SKM-1 treated with dmso at 0.1 percent for 144 hours (cell line): Measurements from ENCODE around the gene ADAMTSL5.
"Not testable (repeated sequence)": the region's sequence is repeated elsewhere in the genome, so short reads cannot be mapped to it uniquely, and the experiment has no call there.

ENCODE experiments used
- DNase-seq: peaks from one replicate; lab custom pipeline; 2025; ENCODE audit not compliant: unreplicated experiment; lab: John Stamatoyannopoulos, UW

The ADAMTSL5 gene

DNA sequence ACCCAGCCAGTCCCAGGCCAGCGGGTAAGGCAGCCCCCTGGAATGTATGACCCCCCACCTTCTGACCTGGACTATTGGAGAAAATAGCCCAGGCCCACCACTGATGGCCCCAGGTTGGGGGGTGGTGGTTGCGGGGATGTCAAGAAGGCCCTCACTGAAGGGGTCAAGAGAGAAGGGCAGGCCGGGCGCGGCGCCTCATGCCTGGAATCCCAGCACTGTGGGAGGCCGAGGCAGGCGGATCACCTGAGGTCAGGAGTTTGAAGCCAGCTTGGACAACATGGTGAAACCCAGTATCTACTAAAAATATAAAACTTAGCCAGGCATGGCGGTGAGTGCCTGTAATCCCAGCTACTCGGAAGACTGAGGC is 1.5 kb upstream of the ADAMTSL5 start:
- DNase-seq: no peak

DNA sequence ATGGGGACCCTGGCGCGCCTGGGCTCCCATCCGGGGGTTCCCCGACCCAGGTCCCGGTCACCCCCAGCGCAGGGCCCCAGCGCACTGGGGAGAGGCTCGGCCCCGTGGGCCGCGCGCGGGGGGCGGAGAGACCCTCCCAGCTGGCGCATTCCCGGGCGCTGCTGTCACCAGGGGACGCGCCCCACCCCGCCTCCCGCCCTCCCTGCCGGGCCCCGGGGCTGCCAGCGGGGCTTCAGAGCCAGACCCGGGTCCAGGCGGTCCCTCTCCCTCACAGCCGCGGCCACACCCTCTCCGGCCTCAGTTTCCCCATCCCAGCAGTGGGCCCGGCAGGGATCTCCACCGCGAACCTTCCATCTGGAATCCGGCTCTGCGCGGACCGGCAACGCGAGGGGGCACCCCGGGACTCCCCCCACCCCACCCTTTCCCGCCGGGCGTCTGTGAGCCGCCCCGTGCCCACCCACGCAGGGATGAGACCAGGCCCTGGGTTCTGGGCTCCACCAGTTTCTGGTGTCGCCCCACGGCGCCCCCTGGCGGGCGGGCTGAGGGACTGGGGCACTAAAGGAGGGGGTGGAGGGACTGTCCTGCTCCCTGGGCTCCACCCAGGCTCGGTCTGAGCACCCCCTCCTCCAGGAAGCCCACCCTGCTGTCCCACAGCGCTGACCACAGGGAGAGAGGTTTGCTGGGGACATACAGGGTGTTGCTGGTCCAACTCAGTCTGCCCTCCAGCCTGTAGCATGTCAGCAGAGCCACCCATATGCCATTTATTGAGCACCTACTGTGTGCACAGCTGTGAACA is 878 bp upstream of the ADAMTSL5 start:
- peak; percentile 30 for DNase-seq

DNA sequence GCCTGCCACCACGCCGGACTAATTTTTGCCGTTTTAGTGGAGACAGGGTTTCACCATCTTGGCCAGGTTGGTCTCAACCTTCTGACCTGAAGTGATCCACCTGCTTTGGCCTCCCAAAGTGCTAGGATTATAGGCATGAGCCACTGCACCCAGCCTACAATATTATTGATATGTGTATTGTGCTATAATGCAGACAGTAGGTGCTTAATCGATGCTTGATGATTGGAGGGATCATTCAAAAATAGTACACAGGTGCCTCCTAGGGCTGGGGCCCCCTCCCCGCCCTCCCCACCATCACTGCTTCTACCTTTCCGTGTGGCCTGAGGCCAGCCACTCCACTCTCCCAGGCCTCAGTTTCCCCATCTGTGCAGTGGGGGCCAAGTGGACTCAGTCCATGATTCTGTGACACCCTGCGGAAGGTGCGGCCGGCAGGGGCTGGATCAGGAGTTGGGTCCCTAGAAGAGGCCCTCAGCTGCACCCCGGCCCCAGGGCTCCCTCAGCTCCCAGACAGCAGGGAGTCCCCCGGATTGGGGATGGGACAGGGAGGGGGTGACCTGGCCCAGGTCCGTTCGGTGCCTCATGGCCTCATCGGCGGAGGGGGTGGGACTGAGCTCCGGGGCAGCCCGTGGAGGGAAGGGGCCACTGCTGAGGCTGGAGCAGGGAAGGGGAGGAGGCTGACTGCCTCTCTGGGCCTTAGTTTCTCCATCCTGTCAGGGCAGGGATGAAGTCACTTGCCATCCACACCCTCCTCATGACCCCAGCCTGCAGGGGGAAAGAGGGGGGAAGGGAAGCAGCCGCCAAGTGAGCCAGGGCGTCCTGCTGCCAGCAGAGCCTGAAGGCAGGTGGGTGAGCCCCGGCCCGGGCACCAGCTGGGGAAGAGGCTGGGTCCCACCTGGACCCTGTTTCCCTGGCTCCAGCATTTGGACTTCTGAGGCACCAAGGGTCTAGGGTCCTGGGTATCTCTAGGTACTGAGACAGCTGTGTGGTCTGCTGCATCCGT is 1.2 kb downstream of the ADAMTSL5 start:
- DNase-seq: no peak

DNA sequence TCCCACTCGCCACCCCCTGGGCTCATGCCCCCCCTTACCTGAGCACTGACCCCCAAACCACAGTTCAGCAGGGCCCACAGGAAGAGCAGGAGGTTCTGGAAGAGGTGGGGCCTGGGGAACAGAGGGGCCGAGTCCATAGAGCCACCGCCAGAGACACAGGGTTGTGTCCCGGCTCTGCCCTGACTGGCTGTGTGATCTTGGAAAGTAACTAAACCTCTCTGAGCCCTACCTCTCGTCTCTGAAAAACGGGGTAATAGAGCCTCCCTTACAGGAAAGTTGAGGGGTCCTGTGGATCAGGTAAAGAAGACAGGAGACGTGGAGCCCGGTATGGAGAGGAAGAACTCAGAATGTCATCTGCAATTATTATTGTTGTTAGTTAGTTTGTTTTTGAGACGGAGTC is 2.0 kb downstream of the ADAMTSL5 start:
- DNase-seq: no peak

DNA sequence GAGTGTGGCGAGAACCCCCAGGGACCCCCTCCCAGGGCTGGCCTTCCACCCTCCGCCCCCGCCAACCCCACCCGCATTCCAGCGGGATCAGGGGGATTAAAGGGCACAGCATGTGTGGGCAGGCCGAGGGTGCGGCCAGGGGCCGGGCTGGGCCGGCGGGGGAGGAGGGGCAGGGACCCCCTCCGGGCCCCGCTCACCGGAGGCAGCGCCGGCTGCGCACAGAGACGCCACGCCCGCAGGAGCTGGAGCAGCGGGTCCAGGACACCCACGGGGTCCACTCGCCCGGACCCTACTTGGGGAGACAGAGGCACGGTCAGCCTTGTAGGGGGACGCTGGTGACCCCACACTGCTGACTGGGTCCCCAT is 2.4 kb downstream of the ADAMTSL5 start:
- DNase-seq: no peak

DNA sequence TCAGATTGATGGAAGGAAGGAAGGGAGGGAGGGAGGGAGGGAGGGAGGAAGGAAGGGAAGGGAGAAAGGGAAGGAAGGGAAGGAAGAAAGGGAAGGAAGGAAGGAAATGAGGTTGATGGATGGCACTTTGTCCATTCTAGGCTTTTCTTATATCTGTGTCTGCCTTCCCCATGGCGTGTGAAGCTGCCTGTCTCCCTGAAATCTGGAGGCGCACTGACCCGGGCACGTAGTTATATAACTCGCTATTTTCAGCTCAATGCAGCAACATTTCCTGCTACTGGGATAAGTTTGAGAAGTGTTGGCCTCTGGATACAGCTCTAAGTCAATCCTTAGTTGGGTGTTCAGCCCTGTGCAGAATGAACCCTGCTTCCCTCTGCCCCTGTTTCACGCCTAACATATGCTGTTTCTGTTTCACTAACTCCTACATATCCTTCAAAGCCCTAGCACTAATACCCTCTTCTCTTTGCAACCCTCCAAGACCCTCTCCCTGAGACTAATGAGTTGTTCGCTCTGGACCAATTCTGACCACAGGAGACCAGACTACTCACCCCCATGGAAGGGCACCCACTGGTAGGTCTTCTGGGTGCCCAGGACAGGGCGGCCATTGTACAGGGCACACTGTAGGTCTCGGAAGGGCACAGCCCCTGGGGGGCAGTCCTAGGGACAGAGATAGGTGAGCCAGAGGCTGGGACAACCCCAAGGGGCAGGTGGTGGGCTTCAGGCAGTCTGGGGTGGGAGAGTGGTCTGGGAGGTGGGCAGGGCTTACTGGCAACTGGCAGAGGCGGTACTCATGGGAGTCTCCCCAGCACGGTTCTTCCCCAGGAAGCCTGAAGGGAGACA is 3.0 kb downstream of the ADAMTSL5 start:
- DNase-seq: no peak

DNA sequence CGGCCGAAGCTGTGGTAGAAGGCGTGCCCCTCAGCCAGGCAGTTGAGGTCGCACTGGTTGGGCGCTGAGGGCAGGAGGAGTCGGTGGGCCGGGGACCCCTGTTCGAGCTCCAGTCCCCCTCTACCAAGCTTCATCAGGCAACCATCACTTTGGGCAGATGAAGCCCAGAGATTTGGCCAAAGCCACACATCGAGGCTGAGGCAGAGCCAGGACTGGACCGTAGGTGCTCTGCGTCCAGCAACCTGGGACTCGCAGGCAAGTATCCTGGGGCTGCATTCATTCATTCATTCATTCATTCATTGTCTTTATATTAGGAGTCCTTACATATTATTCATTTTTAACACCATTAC is 4.3 kb downstream of the ADAMTSL5 start:
- no peak for DNase-seq

DNA sequence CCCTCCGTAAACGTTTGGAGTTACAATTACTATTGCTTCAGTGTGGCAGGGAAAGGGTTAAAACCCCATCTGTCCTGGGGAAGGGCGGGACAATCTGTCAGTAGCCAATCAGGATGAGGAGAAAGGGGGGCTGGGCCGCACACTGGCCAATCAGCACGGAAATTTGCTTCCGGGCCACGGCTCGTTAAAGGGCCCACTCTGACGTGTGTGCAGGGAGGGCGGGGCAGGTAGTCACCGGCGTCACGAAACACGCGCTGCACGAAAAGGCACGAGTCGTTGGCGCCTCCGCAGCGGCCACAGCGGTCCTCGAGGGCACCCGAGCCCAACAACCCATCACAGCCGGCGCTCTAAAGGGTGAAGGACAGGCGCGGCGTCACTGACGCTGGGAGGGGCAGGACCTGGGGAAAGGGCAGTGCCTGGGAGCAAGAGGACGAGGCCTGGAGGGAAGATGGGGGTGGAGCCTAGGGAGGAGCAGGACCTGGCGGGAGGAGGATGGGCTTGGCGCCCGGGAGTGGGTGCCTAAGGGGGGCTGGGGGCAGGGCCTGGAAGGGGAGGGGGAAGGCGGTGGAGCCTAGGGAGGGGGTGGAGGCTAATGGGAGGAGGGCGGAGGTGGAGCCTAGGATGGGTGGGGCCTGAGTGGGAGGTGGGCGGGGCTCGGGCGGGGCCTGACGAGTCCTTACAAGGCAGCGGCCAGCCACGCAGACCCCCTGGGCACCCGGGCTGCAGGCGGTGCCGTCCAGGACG is 4.9 kb downstream of the ADAMTSL5 start:
- DNase-seq: peak; percentile 90

DNA sequence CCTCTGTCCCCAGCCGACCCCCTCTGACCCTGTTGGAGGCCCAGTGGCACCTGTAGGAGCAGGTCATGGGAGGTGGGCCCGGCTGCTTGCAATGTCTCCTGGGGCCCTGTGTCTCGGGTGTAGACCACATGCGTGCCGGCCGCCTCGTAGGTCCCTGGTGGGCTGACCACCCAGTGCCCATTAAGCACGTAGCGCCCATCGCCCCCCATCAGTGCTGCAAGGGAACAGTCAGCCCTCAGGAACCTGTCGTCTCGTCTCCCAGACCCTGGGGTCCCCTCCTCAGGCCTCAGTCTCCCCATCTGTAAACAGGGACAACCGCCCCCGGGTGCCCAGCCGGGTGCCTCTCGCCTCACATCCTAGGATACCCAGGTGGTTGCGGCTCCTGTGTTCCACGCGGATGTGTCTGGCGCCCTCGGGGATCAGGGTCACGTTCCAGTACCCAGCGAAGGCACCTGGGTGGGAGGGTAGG is 5.6 kb downstream of the ADAMTSL5 start:
- DNase-seq: no peak

DNA sequence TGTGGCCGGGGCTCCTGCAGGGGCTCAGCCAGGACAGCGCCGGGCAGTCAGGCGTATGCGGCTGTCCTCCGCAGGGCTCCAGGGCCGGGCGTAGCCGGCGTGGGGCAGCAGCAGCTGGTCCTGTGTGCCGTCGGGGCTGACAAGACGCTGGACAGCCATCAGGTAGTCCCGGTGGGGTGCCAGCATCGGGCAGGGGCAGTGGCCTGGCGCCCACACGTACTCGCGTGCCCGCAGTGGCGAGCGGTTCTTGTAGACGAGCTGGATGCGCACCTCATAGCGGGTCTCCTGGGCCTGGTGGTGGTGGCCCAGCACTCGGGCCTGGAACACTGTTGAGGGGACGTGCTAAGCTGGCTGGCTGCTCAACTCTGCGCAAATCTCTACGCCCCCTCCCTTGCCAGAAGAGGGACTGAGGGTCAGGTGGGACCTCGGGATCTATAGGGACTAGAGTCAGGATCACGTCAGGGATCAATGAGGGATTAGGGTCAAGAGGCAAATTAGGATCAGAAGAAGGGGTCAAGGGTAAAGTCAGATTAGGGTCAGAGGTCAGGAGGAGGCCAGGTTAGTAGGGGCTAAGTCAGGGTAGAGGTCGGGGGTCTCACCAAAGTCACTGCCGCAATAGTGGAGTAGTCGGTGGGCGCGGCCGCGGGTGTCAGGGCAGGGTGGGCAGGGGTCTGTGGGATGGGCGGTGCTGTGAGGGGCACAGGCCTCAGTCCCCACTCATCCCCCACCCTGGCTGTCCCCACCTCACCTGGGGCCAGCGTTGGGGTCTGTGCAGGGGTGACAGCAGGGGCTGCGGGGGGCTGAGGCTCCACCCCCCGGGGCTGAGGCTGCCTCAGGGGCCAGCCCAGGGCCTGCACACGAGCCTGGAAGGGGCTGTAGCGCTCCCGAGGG is 6.6 kb downstream of the ADAMTSL5 start:
- no peak for DNase-seq

DNA sequence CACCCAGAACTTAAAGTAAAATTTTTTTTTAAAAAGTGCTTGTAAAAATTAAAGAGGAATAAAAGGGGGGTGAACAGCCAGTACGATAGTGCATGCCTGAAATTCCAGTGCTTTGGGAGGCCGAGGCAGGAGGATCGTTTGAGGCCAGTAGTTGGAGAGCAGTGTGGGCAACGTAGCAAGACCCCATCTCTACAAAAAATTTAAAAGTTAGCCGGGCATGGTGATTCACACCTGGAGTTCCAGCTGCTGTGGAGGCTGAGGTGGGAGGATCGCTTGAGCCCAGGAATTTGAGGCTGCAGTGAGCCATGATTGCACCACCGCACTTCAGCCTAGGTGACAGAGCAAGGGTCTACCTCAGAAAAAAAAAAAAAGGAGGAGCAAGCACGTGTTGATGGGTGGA is 7.8 kb downstream of the ADAMTSL5 start:
- no peak for DNase-seq

DNA sequence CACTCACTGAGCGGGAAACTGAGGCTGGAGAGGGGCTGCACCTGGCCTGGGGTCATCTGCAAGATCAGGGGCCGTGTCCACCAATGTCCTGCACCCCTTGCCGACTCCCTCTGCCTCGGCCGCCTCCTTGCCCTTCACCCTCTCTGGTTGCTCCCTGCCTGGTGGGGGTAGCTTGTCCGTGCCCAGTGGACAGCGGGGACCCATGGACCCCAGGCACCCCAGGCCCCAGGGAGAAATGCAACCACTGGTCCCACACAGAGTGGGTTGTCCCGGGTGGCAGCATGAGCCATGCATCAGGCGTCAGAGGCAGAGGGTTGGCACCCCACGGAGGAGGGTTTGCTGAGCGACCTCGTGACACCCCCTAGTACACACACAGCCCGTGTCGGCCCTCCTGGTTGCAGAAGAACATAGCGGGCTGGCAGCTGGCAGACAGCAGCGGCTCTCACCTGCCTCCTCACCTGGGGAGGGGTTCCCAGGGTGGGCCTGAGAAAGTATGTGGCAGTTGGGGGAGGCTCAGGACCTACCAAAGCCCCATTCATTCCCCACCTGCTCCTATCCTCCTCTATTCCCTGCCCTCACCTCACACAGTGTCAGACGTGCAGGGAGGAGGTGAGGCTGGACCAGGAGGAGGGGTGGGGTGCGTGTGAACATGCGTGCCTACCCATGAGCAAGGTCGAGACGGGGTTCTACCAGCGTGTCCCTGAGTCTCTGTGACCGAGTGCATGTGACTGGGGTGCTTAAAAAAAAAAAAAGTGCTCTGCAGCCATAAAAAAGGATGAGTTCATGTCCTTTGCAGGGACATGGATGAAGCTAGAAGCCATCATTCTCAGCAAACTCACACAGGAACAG is 8.7 kb downstream of the ADAMTSL5 start:
- DNase-seq: no peak

DNA sequence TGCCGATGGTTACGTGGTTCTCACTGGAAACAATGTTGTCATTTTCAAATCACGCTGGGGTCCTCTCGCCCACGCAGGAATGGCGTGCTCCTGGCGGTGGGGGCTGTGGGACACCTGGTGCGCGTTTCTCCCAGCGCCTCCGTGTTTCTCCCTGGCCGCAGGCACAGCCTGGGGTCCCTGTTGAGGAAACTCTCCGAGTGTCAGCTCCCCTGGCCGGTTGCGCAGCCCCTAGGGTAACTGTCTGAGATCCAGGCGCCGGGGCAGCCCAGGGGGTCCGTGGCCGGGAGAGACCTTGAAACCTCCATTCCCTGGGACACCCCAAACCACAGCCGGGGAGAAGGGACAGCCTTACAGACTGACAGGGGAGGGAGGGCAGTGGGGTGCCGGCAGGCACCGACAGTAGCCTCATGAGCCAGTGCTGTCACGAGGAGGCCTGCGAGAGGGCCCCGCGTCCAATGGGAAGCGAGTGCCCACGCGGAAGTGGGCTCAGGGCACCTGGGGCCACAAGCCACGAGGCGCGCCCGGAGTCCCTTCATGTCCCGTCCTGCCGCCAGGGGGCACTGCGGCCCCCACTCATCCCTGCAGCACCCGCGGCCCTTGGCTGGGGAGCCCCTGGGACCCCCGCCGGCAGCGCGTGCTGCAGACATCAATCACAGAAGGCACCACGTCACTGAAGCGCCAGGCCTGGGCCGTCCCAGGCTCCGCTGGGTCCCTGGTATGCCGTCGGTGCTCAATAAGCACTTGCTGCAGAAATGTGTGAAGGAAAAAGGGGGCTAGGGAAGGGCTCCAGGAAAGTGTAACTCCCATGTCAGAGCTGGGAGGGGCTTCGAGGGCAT is 9.5 kb downstream of the ADAMTSL5 start:
- DNase-seq: peak; percentile 46

DNA sequence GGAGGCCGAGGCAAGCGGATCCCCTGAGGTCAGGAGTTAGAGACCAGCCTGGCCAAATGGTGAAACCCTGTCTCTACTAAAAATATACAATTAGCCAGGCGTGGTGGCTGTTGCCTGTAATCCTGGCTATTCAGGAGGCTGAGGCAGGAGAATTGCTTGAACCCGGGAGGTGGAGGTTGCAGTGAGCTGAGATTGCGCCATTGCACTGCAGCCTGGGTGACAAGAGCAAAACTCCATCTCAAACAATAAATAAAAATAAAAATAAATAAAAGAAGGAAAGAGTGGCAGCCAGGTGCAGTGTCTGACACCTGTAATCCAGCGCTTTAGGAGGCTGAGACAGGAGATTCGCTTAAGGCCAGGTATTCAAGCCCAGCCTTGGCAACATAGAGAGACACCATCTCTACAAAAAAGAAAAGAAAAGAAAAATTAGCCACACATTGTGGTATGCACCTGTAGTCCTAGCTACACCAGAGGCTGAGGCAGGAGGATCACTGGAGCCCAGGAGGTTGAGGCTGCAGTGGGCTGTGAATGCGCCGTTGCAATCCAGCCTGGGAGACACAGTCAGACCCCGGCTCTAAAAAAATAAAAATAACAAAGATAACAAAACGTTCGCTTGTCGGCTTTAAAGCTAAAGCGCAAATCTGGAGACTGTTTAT is 10.3 kb downstream of the ADAMTSL5 start:
- no peak for DNase-seq

DNA sequence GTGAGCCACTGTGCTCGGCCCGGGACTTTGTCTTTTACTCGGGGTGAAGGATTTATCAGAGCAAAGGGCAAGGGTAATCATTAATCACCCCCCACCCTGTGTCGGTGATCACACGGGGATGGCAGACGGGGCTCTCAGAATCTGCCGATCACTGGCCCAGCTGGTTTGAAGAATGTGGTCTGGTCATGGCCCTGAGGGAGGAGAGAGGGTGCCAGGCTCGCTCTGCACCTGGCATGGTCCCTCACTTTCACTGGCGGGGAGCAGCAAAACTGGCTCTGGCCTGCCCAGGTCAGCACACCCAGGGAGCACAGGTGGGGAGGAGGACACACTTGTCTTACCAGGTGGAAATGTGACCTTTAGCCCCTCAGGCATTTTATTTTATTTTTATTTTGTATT is 11.6 kb downstream of the ADAMTSL5 start:
- DNase-seq: no peak

DNA sequence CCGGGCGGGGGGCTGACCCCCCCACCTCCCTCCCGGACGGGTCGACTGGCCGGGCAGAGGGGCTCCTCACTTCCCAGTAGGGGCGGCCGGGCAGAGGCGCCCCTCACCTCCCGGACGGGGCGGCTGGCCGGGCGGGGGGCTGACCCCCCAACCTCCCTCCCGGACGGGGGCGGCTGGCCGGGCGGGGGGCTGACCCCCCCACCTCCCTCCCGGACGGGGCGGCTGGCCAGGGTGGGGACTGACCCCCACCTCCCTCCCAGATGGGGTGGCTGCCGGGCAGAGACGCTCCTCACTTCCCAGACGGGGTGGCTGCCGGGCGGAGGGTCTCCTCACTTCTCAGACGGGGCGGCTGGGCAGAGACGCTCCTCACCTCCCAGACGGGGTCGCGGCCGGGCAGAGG is 13.6 kb downstream of the ADAMTSL5 start:
- DNase-seq: not testable (repeated sequence)

DNA sequence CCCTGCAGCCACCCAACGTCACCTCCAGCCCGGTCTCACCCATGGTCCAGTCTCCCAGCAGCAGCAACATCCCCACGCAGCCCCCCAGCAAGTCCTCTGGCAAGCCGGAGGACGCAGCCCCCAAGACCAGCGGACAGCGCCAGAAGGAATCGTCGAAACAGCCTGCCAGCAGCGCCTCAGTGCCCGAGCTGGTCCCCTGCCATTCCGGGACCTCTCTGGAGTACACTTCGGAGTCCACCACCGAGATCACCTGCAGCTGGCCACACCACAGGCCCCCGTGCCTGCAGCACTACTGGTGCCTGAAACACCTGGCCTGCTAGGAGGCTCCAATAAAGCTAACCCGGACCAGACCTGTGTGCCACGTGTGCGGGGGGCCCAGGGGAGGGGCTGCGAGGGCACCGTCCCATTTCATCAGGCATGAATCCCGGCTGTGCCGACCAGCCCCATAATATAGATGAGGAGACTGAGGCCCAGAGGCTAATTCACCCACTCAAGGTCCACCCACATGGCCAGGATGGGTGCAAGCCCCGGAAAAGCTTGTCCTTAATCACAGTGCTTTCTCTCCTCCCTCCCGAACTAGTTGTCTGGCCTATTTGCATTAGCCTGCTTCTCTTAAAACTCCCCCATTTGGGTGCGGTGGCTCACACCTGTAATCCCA is 15.1 kb downstream of the ADAMTSL5 start:
- DNase-seq: no peak
